DMS114 treated with DMSO at 0.1 percent for 48 hours (cell line): ENCODE measurements around the gene P2RY2.
A peak's percentile ranks its signal among the peaks of the same experiment; 100 is the strongest.

Experiments
- DNase-seq: peaks from one replicate; lab custom pipeline; 2025; ENCODE audit not compliant: unreplicated experiment; lab: John Stamatoyannopoulos, UW

Gene P2RY2

DNA sequence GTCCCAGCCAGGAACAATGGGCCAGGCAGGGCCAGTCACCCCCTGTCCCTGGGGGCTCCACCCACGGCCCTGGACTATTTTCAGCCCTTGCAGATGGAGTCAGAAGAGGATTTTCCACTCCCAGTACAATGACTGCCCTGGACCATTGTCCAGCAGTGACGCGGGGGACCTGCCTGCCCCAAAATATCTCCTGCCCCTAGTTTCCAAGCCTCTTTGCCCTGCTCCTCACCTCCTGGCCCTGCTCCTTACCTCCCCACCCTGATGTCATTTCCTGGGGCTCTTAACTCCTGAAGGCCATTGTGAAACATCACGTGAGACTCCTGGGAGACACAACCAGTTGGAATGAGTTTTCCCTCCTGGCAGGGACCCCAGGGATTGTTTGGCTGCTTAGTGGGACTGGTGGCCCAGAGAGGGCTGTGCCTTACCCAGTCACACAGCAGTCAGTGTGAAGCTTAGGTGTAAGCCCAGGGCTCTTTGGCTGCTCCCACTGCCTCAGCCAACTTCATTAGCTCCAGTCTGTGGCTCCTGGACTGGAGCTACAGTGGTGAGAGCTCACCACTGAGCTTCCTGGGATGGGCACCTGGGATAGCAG, 22.2 kb downstream of the P2RY2 start:
- no peak for DNase-seq

GRCh38 chr11:73241300-73241699, 23.2 kb downstream of the P2RY2 start:
- DNase-seq: no peak

- DNase-seq: peak; percentile 18
Measured at GRCh38 chr11:73242251-73243092, 24.4 kb downstream of the P2RY2 start.

DNA sequence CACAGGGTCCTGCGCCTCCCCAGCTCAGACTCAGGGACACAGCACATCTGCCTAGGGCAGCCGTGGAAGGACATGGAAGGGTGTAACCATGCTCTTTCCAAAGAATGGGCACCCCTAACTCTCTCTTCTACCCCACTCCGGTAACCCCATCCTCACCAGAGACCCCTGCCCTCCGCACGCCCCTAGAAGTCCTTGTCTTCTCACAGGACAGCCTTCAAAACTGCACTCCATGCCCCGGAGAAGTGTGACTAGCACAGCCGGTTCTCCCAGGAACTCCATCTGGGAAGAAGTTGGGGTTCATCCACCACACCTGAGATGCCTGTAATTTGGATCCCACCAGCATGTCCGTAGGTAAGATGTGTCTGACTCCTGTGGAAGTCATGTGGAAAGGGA, 25.0 kb downstream of the P2RY2 start:
- DNase-seq: no peak

- no peak for DNase-seq
Measured at GRCh38 chr11:73244589-73245240, 26.6 kb downstream of the P2RY2 start.

DNA sequence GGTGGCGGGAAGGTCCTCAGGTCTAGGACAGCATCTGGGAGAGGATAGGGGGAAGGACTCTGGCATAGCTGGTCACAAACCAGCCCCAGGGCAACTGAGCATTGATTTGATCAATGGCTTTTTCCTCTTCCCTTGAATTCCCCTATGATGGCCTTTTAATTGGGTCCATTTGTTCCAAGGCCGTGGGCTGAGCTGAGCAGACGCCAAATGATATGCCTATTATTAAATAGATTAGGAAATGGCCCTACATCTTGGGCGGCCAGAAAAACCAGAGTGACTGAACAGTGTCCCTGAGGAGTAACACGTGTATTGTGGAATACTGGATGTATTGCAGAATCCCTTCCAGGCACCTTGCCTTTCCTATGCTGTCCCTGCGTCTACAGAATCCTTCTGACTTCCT, 27.4 kb downstream of the P2RY2 start:
- DNase-seq: no peak

- no peak for DNase-seq
Measured at GRCh38 chr11:73246303-73246702, 28.2 kb downstream of the P2RY2 start.

DNA sequence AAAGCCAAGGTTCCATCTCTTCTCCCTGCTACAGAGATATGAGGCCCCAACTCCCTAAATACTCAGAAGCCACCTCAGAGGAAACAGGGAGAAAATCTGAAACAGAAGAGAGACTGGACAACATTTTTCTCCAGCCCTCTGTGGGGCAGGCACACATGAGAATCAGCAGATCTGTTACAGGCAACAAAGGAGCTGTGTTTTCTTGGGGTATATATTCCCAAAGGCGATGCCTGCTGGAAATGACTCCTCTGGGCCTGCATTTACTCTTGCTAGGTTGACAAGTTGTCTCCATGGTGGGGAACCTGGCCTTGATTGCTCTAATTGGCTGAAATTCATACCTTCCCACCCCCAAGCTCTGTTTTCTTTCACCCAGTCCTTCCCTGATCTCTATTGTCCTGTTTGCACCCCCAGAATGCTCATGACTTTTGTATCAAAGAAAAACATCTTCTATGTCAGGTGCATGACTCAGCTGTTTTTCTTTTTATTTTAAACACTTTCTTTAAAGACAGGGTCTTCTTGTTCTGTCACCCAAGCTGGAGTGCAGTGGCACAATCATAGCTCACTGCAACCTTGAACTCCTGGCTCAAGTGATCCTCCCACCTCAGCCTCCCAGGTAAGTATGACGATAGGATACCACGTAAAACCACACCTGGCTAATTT, 30.6 kb downstream of the P2RY2 start:
- no peak for DNase-seq

GRCh38 chr11:73249304-73249703, 31.2 kb downstream of the P2RY2 start:
- no peak for DNase-seq

- DNase-seq: no peak
Measured at GRCh38 chr11:73249853-73250783, 32.0 kb downstream of the P2RY2 start.

GRCh38 chr11:73252577-73253191, 34.6 kb downstream of the P2RY2 start:
- DNase-seq: no peak

DNA sequence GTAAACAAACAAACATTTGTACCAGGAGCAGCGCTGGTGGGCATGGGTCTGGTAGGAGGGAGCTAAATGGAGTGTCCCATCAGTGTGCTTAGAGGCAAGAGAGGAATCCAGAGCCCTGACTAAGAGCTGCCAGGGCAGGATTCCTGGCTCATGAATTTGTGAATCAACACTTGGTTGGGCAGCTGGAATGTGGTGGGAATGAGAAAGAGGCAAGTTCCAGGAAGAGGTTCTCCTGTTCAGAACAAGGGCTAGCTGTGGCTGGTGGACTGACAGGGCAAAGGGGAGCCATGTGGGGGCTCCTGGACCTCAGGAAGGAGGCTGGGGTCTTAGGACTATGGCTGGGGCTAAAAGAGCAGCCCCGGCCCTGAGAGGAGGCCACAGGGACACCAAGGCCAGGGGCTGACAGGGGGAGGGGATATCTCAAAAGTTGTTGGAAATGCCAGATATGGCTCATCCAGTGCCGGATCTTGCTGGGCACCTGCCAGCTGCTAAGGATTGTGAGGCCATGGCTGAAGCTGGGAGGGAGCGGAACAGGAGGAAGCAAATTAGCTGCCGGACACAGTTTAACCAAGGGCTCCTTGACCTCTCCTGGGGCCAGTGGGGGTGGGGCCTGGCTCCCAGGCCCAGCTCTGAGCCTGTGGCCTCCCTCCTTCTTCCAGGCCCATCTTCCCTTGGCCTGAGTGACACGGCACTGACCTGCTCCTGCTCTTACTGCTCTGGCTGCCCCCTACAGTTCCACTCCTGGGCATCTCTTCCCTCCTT, 39.4 kb downstream of the P2RY2 start:
- no peak for DNase-seq

DNA sequence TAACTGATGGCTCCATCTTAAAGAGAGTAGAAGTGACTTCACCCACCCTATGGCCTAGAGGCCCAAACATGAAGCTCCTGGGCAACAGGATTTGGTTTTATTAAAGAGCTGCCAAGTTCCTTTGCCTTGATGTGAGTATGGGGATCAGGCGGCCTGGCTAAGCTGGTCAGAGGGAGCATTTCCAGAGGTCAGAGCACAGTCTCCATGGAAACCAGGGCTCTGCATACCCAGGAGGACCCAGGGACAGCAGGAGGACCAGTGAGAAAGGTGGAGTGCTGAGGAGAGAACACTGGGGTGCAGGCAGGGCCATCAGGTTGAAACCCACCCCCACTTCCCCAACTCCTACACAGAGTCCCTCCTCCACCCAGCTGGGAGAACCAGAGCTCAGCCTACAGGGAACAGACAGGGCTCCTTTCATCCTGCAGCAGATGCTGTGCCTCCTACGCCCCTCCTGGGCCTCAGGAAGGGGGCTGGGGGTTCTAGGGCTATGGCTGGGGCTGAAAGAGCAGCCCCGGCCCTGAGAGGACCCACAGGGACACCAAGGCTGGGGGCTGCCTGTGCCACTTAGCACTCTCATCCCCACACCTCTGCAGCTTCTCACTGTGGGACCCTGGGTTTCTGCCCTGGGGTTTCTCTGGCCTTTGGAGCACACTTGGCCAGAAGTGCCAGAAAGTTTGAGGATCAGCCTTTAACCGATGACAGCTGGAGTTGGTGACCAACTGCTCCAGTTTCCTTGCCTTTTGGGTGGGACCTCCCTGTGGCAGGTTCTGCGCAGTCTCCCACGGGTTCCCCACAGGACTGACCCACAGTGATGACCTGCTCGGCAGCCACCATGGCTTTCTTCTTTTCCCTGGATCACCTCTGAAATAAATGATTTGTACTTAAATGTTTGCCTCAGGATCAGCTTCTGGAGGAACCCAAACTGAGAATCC, 40.3 kb downstream of the P2RY2 start:
- DNase-seq: no peak

- DNase-seq: no peak
Measured at GRCh38 chr11:73259406-73260126, 41.5 kb downstream of the P2RY2 start.

DNA sequence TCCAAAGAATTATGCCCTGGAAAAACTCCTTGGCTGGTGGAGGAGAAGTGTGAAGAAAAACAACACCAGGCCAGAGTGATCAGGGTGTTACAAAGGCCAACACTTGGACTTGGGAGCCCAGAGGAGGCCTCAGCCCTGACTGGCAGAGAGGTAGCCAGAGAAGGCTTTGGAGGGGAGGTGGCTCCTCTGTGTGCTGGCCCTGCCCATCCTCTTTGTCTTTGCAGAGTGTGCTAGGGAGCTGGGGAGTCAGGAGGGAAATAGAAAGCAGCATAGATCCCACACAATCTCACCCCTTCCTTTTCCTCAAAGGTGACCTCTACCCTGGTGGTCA, 42.0 kb downstream of the P2RY2 start:
- DNase-seq: no peak

GRCh38 chr11:73262851-73263495, 44.9 kb downstream of the P2RY2 start:
- DNase-seq: no peak

DNA sequence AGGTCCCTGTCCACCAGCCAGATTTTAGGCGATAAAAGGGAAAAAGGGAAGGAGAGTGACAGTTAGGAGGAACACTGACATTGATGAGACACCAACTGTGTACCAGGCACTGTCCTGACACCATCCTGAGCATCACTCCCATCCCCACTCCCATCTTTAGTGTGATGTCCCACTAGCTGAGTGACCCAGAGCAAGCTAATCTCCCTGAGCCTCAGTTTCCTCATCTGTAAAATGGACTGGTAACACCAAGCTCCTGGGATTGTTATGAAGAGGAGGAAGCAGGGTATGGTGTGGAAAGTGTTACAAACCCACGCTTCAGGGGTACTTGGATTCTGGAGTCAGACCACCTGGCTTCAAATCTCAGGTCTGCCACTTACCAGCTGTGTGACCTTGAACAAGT, 45.6 kb downstream of the P2RY2 start:
- DNase-seq: no peak
